ENCODE data around the gene GAREM2.
A peak's percentile ranks its signal among the peaks of the same experiment; 100 is the strongest.
"Not testable (repeated sequence)": the region's sequence is repeated elsewhere in the genome, so short reads cannot be mapped to it uniquely, and the experiment has no call there.

Gene GAREM2

GRCh38 chr2:26172871-26173775, at the start of gene GAREM2:
TSS of gene GAREM2 (plus strand) at chr2:26173088. CDS start at chr2:26173221, 133 bp downstream.
- DNase-seq (ENCODE audit: low read depth) = no peak

- DNase-seq (ENCODE audit: low read depth) = no peak
These were observed 49.5 kb upstream of the GAREM2 start for GRCh38 chr2:26123426-26123825.

- DNase-seq (ENCODE audit: low read depth) = no peak
These were observed 46.8 kb upstream of the GAREM2 start for GRCh38 chr2:26126074-26126473.

- no peak for DNase-seq (ENCODE audit: low read depth)
These were observed 44.7 kb upstream of the GAREM2 start for GRCh38 chr2:26128176-26128575.

GRCh38 chr2:26130763-26131162, 42.1 kb upstream of the GAREM2 start:
- no peak for DNase-seq (ENCODE audit: low read depth)

- no peak for DNase-seq (ENCODE audit: low read depth)
These were observed 36.4 kb upstream of the GAREM2 start for GRCh38 chr2:26136451-26136850.

GRCh38 chr2:26139269-26140183, 33.4 kb upstream of the GAREM2 start:
- no peak for DNase-seq (ENCODE audit: low read depth)

GRCh38 chr2:26141145-26141769, 31.6 kb upstream of the GAREM2 start:
- DNase-seq (ENCODE audit: low read depth) = no peak

GRCh38 chr2:26144031-26144430, 28.9 kb upstream of the GAREM2 start:
- no peak for DNase-seq (ENCODE audit: low read depth)

GRCh38 chr2:26144953-26145680, 27.8 kb upstream of the GAREM2 start:
- DNase-seq (ENCODE audit: low read depth) = peak; percentile 14

- DNase-seq (ENCODE audit: low read depth) = no peak
These were observed 24.4 kb upstream of the GAREM2 start for GRCh38 chr2:26148501-26148900.

GRCh38 chr2:26150243-26150642, 22.6 kb upstream of the GAREM2 start:
- no peak for DNase-seq (ENCODE audit: low read depth)

- no peak for DNase-seq (ENCODE audit: low read depth)
These were observed 15.3 kb upstream of the GAREM2 start for GRCh38 chr2:26157580-26157979.

- no peak for DNase-seq (ENCODE audit: low read depth)
These were observed 11.0 kb upstream of the GAREM2 start for GRCh38 chr2:26161926-26162325.

GRCh38 chr2:26162963-26163362, 9.9 kb upstream of the GAREM2 start:
- DNase-seq (ENCODE audit: low read depth) = no peak

- no peak for DNase-seq (ENCODE audit: low read depth)
These were observed 8.7 kb upstream of the GAREM2 start for GRCh38 chr2:26164231-26164630.

- DNase-seq (ENCODE audit: low read depth) = no peak
These were observed 8.2 kb upstream of the GAREM2 start for GRCh38 chr2:26164641-26165211.

GRCh38 chr2:26165403-26165802, 7.5 kb upstream of the GAREM2 start:
- DNase-seq (ENCODE audit: low read depth) = no peak

GRCh38 chr2:26166541-26166940, 6.3 kb upstream of the GAREM2 start:
- not testable (repeated sequence) for DNase-seq (ENCODE audit: low read depth)

- DNase-seq (ENCODE audit: low read depth) = no peak
These were observed 4.1 kb upstream of the GAREM2 start for GRCh38 chr2:26168785-26169184.

GRCh38 chr2:26169226-26169625, 3.7 kb upstream of the GAREM2 start:
- no peak for DNase-seq (ENCODE audit: low read depth)

Measured in stimulated activated CD8-positive, alpha-beta memory T cell treated with anti-CD3 and anti-CD28 coated beads, Interleukin-12 subunit alpha, Interleukin-12 subunit beta, amount 100 ng/mL, for 4 hours (primary cell).